NAMALWA (cell line): Measurements from ENCODE around the gene MDM1.

Experiments used
- DNase-seq: peaks from one replicate; pipeline ENCODE4 v3.0.0-alpha.2; 2015; ENCODE audit warnings: low spot score

MDM1 gene

DNA sequence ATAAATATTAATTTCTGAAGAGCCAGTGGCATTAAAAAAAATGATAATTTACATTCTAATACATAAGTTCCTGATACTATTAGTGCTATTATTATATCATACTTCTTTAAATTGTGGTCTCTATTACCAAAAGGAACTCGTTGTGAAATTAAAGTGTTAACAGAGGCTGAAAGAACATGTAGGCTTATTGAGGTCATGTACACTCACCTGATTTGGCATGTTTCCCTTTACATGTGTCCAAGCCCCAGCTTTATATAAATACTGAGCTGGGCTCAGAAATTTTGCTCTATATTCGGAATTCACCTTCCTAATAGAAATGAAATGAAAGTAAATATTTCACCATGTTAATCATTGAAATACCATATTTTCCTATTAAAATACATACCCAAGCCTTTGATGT is 11.0 kb downstream of the MDM1 start:
- no peak for DNase-seq

- DNase-seq = no peak
Measured at GRCh38 chr12:68319988-68320623, 12.1 kb downstream of the MDM1 start.

- peak; percentile 70 for DNase-seq
Measured at GRCh38 chr12:68317047-68317667, 15.0 kb downstream of the MDM1 start.

- no peak for DNase-seq
Measured at GRCh38 chr12:68310370-68310769, 21.8 kb downstream of the MDM1 start.

DNA sequence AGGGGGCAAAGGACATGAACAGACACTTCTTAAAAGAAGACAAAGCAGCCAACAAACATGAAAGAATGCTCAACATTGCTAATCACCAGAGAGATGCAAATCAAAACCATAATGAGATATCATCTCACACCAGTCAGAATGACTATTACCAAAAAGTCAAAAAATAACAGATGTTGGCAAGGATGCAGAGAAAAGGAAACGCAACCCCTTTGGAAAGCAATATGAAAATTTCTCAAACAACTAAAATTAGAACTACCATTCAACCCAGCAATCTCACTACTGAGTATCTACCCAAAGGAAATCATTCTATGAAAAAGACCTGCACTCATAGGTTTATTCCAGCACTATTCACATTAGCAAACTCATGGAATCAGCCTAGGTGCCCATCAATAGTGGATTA is 25.6 kb downstream of the MDM1 start:
- DNase-seq = no peak

DNA sequence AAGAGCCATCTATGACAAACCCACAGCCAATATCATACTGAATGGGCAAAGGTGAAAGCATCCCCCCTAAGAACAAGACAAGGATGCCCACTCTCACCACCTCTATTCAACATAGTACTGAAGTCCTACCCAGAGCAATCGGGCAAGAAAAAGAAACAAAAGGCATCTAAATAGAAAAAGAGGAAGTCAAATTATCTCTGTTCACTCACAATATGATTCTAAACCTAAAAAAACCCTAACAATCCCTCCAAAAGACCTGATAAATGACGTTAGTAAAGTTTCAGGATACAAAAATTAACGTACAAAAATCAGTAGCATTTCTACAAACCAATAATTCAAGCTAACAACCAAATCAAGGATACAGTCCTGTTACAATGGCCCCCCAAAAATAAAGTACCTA is 26.9 kb downstream of the MDM1 start:
- DNase-seq = no peak

DNA sequence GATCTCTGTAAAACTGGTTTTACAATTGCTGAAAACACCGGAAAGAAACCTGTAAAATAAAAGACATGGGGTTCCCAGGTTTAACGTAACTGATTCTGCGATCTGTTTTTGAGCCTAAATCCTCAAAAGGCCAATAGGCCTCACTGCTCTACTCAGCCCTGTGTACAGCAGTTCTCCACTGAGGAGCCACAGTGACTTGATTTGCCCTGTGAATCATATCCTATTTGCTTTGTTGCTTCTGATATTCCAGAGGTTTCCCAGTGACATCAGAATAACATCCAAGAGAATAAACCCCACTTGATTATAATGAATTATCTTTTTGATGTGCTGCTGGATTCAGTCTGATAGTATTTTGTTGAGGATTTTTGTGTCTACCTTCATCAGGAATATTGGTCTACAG is 27.5 kb downstream of the MDM1 start:
- DNase-seq = no peak

DNA sequence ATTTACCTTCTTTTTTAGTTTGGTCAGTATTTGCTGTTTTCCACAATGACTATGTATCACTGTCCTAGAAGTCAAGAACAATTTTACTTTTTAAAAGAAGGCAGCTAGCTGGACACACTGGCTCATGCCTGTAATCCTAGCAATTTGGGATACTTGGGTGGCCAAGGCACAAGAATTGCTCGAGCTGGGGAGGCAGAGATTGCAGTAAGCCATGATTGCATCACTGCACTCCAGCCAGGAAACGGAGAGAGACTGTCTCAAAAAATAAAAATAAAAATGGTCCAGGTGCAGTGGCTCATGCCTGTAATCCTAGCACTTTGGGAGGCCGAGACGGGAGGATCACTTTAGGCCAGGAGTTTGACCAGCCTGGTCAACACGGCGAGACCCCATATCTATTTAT is 28.3 kb downstream of the MDM1 start:
- DNase-seq = no peak

GRCh38 chr12:68297929-68298328 is 34.2 kb downstream of the MDM1 start:
- no peak for DNase-seq

DNA sequence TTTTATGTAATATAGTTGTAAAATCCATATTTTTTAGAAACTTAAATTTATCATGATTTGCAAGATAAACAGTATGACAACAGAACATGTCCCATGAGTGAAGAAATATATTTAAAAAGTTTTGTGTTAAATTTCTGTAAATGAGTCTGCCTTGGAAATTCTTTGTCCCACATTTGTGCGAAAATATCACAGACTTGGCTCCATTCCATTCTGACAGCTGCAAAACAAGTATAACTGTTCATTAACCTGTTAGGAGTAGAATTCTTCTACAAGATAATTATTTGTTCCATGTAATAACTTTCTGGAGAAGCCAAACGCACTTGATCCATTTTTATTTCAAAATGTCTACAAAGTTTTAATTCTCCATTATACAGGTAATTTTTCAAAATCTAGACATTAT is 37.9 kb downstream of the MDM1 start:
- DNase-seq = no peak

DNA sequence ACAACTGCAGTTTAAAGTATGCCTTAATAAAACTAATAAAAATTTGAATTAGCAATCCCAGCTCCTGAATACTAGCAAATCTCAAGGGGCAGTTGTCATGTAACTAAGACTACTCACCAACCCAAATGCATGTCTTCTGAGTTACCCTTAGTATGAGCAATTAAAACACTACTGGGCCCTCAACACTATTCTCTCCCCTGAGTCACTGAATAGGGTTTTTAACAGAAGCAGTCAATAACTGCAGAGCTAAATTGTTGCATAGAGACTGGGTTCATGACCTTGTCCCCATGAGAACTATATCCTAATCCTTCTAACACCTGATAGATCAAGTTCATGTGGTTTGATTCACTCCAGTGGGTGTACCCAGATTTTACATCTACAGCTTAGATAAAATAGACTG is 38.8 kb downstream of the MDM1 start:
- DNase-seq = no peak

DNA sequence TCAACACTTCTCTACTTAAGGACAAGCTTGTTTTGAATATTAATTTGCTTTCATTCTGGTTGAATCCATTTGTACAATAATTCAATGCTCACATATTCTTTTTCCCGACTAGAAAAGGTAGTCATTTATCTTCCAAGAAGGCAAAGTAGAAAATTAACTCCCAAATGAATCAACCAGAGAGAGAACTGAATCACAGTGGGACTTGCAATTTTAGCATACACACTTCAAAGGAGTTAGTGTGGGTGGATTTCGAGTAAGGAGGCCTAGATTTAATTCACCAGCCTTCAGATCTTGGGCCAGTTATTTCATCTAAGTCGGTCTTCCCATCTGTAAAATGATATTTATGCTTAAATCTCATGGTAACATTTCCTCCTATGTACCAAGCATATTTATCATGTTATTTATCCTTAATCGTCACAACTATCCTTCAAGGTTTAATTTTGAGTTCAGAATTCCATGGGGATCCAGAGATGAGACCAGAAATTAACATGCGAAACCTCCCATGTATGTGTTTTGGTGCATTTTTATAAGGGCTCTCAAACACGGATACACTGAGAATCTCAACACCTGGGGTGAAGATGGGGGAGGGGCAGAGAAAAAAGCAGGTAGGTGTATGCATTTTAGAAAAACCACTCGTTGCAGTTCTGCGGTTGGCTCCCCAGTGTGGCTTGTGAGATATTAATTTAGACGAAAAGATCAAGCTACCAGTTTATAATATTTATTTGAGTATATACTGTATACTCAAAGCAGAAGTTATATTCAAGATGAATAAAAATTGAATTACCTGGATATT is 39.8 kb downstream of the MDM1 start:
- no peak for DNase-seq

DNA sequence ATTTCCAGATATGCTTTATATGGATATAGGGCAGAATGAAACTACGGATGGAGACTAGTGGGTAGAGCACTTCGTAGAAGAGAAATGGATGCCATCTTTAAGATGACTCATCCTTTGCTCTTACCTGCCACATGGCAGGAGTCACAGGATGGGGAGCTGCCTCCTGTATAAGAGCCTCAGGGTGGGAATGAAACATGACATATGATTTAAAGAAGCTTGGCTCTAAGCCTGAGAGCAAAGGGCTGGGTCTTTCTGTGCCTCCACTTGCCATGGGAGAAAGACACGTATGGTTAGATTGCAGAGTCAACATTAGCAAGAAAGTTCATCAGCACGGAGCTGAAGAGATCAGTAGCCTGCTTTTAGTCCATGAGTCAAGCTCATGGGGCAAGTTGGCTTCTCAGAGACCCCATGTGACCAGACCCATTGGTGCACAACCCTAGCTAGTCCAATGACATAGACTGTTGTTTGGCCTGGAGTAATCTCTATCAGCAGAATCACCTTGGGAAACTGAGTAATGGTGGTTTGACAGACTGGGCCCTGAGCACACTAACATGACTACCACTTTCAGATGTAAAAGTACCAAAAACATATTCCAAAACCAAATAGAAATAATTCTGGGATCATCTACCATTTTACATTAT is 40.6 kb downstream of the MDM1 start:
- no peak for DNase-seq

GRCh38 chr12:68290126-68290525 is 42.0 kb downstream of the MDM1 start:
- no peak for DNase-seq

DNA sequence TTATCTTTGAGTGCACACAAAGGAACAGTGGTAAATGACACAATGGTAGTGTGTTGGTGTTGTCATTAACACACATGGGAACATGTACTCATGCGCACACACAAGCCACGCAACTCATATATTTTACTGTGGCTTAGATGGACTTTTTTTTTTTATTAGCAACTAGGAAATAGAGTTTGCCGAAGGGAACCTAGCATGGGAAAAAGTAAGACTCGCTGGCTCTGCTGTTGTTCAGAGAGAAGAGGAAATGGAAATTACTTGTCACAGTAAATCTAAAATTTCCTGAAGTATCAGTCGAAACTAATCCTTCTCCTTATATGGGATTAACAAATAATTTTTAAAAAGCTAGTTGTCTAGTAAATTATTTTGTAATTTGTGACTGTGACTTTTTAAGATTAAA is 45.1 kb downstream of the MDM1 start:
- no peak for DNase-seq

- no peak for DNase-seq
Measured at GRCh38 chr12:68286396-68286795, 45.8 kb downstream of the MDM1 start.

DNA sequence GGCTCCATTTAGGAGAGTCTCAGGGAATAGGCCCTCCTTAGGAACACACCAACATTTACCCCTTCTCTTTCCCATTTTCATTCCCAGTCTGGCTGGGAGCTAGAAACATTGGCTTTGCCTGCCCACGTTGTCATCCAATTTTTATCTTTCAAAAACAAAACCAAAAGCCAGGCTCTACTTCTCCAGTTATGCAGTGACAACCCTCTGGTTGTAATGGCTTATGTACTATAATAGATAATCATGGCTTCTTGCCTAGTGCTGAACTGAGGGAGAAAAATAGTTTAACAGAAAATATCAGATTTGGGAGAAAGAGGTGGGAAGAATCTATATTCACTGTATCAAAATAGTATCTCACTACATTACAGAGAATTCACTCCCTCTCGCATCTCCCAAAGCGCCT is 46.6 kb downstream of the MDM1 start:
- DNase-seq = no peak

DNA sequence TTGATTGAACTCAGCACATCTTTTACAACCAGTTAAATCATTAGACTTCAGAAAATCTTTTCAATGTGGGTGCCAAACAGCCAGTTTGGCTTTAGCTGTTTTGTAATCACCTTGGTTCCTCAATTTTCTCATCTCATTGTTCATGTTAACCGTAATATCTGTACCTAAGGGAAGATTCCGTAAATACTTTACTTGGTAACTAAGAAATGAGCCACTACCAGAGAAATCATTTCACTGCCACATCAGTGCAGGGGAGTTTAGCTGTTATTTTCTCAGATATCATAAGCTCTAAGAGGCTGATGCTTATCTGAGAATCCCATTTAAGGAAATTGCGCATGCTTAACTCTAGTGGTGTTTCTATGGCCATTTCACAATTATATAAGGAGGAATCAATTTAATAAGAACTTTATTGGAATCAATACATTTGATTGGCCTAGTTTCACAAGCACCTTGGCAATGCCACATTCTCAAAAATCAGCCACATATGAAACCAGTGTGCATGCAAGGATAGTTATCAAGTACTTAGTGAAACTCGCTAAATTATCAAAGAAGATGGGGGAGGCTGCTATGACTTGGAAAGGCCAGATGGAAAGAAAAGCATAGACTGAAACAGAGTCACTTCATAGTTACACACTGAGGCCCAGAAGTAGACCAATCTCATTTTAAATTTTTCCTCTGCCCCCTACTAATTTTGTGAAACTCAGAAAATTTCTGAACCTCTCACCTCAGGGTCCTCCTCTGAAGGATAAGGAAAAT is 50.7 kb downstream of the MDM1 start:
- DNase-seq = no peak

DNA sequence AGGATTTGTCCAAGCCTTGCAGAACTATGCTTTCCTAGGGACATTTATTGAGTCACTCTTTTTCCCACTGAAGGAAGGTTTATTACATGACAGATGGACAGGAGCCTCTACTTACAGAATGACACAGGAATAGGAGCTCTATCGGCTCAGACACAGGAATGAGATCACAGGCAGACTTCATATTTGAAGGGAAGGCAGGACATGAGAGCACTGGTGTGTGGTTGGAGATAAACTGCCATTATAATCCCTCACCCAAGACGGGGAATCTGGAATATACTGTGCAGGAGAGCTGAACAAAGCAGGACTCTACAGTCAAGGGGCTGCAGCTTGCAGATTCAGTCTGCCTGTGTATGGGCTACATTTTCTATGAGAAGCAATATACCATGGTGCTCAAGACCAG is 51.9 kb downstream of the MDM1 start:
- no peak for DNase-seq

DNA sequence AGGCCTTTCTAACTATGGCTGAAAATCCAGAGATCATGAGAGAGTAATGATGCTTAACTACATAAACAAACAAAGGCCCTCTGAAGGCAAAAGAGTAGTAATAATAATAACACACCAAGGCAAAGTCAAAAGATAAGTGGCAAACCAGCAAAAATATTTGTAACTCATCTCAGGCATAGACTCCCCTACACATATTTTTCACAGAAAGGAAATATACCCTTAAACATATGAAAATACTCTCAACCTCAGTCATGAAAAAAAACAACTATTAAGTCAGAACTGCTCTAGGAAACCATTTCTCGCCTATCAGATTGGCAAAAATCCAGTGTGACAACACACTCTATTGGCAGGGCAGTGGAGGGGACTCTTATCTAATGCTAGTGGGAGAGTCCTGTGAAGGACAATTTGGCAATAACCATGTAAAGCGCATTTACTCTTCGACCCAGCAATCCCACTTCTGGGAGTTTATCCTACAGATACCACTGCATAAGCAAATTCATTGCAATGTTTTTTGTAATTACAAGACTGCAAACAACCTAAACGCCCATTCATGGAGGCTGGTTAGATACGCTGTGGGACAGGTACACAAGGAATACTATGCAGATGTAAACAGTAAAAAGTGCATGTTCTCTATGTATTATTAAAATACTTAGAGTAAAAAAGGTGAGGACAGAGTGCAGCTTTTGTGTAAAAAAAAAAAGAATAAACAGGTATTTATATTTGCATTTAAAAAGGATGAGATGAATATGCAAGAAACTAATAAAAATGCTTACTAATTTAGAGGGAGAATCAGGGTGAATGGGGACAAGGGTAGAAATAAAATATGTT is 52.7 kb downstream of the MDM1 start:
- DNase-seq = no peak

GRCh38 chr12:68276402-68276930 is 55.7 kb downstream of the MDM1 start:
- DNase-seq = no peak
